HG03442 (cell line): ENCODE data around the gene MSI2.

ENCODE experiments used
- ATAC-seq: cut with Tn5 transposase; IDR thresholded peaks from one replicate; pipeline ENCODE4 v1.9.1; 2021; ENCODE audit warnings: mild to moderate bottlenecking, moderate library complexity; ENCODE audit not compliant: unreplicated experiment

The MSI2 gene

DNA sequence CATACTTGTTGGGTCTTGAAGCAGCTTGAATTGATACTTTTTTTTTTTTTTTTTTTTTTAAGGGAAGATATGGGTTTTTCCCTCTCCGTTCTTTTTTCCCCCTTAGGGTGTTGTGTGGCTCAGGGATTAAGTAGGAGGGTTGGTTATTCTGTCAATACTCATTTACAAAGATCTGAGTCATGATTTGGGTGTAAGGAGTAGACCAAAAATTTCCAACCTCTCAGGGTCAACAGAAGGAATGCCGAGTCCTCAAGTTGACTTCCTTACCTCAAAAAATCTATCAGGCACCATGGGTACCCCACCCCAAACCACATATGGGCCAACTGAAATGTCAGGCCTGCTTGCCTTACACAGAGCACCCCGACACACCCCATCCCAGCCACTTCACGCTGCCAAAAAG is 258.3 kb downstream of the MSI2 start:
- ATAC-seq = no peak

DNA sequence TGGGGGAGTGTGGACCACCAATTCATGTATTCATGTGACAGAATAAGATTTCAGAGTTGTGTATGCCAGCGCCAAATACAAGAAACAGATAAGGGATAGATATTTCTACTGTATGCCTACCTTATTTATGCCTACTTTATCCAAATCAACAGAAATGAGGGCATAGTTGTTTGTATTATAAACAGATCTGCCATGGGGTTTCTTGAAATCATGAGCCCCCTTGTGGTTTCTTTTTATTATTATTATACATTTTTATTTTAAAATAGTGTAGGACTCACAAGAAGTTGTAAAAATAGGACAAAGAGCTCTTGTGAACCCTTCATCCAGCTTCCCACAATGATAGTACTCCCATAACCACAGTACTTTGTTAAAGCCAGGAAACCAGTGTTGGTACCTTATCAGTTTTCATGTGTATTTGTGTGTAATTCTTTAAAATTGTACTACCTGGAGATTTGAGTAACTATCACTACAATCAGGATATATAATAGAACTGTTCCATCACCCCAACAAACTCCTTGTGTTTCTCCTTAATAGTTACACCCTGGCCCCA is 259.4 kb downstream of the MSI2 start:
- ATAC-seq = no peak

DNA sequence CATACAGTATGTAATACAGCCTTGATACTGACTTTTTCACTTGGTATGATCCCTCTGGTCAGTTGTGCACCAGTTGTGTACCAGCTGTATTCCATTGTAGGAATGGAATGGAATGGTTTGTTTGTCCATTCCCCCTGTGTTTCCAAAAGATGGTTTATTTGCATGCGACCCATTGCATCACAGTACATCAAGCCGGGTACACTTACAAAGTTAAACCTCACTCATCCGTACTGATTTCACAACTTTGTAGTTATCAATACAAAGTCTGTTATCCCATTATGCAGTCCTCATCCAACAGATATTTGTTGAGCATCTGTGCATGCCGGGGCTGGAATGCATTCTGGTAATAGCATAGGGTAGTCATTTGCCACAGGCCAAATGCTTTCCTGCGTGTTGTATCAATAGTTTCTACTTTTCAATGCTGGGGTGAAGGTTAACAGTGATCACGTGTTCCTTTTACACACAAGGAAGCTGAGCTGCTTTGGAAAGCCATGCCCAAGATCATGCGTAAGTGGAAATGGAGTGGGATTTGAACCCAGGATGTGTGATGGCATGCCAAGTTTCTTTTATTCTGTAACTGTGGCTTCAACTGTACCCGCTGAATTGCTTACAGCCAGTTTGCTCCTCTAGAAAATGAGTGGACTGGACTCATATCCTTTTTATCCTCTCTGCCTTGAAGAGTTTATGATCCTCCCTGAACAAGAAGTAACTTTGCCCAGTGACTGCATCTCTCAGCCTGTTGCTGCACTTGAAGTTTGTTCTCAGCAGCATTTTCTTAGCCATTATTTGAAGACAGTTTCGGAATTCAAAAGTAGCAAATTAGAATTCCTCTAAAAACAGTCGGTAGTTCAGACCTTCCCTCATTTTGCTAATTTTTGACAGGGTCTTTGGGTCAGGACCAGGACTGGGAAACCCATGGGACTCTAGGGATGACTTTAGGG is 260.2 kb downstream of the MSI2 start:
- ATAC-seq = no peak

DNA sequence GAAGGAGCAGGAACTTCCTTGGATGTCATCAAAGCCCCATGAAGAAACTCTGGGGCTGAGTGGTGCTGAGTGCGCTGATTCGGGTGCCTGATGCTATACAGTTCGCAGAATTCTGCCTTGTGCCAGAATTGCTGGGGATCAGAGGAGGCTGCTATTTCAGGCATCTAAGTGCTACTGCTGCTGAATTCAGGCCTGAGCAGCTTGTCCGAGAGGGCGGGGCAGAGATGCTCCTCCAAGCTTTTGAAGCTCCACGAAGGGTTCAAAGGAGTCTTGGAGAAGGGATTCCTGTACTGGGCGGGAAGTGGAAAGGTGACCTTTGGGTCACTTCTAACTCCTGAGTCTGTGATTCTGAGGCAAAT is 260.9 kb downstream of the MSI2 start:
- no peak for ATAC-seq

DNA sequence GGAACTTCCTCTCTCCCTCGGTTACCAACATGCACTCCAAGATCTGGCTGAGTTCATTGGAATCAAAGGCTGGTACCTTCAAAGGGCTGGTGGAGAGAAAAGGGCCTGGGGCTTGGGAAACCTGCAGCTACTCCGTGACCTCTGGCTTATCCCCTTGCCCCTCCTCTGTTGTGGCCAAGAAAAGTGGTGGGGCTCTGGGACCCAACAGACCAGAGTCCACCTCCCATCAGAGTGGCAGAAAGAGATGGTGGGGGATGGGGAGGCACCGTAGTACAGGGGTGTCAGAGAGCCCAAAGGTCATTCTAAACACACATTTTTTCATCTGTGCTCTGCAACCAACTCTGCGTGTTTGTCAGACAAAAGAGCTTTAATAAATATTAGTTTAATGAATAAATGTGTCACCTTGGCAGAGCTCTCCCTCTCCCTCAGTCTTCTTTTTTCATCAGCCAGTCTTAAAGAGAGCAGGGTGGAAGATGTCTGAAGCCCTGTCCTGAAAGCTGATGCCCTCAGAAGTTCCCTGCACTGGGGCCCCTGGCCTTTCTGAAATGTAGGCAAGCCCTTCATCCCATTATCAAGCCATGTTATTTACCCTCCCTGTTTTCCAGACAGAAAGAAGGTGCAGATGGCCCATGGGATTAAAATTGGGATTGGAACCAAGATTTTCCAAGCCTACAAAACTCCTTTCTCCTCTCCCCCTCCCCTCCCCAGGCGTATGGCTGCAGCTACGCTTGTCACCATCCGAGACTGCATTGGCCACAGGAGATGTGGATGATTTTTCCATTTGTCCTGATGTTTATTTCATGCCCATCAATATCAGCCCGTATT is 261.5 kb downstream of the MSI2 start:
- ATAC-seq = no peak

DNA sequence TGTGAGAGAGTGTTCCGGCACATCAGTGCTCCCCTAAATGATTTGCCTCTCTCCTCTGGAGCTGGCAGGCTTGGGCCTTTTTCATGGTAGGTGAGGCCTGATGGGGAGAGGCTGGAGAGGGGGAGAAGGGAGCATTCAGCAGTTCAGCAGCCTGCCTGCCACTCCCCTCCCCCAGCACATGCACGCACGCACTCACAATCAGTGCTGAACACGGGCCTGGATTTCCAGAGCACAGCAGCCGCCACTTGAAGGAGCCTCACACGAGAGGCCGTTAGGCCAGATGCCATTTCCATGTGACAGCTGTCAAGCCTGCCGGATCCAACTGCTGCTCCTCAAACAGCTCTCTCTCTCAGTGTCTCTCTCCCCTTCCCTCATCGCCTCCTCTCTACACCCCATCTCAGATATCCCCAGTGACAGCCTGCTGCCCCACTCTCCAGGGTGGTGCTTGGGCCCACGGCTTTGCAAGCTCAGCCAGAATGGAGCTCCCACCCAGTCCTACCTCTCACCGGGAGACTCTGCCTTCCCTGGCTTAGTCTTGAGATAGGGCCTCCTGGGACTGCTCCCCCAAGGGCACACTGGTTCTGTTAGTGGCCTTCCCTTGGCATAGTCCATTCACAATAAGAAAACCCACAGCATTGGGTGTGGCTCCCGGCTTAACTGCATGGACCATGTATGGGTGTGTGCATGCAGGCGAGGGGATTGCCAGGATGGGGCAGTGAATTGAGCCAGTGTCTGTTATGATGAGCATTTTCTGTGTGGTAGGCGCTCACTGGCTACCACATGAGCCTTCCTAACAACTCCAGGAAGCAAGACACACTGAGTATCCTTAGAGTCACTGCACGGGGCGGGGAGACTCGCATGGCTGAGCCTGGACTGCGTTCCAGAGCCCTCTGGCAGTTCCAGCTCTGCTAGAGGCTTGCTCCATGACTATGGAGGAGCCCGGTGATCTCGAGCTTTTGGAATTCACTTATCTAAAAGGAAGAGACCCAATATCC is 262.6 kb downstream of the MSI2 start:
- no peak for ATAC-seq

DNA sequence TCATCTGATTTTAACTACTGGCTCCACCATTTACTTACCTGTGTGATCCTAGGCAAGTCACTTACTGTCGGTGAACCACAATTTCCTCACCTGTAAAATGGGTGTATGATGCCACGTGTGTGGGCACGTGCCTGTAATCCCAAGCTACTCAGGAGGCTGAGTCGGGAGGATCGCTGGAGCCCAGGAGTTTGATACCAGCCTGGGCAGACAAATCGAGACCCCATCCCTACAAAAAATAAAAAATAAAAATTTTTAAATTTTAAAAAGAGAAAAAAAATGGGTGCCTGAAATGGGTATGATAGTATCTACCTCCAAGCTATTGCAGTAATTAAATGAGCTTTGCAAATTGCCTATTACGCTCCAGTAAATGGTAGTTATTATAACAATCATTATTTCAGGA is 263.5 kb downstream of the MSI2 start:
- no peak for ATAC-seq

DNA sequence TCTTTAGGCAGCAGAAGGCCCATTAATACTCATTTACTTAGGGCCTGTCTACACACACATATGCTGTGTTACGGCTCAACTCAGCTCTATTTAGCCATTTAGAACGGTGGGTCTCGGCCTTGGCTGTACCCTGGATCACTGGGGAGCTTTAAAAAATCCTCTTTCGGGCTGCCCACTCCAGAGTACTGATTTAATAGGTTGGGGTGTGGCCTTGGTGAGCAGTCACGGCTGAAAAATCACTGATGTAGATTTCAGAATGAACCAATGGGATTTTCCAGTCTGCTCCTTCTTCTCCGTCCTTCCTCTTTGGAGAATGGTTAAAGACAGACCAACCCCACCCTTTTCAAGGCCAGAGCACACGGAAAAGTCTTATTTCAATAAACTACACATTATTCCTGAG is 265.3 kb downstream of the MSI2 start:
- ATAC-seq = no peak

DNA sequence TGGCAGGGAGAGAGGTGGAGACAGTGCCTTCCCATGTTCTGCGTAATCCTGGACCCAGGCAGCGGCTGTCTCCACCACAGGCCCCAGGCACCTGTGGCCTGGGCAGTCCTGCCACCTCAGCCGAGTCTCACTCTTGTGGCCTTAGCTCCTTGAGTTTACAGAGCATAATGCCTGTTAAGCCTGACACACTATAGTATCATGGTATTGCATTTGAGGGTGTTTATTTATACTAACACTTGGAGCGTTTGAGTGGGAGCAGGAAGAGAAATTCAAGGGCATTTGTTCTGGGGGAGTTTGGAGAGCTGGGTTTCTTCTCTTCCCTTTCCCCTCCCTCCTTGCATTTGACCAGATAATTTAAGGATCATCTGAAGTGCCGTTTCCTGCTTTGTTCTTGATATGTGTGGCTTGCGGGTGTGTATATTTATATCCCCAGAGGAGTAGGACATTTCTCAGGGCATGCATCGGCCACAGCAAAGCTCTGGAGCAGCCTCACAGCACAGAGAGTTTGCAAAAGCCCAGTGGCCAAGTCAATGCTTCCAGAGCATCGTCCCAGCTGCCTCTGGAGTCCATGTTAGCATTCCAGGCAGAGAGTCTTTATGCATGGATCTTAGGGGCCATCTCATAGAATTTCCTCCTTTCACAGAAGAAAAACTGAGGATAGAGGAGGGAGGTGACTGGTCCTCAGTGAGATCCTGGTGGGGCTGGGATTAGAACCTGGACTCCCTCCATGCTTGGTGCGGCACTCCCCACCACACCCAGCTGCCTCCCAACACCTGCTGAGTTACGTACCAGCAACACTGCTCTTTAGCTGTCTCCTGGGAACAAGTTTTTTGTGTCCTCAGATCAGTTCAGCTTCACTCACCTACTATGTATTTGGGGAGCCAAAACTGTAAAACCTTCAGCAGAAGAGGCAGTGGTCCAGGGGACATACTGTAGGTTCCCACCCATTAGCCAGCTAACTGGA is 266.0 kb downstream of the MSI2 start:
- ATAC-seq = no peak

DNA sequence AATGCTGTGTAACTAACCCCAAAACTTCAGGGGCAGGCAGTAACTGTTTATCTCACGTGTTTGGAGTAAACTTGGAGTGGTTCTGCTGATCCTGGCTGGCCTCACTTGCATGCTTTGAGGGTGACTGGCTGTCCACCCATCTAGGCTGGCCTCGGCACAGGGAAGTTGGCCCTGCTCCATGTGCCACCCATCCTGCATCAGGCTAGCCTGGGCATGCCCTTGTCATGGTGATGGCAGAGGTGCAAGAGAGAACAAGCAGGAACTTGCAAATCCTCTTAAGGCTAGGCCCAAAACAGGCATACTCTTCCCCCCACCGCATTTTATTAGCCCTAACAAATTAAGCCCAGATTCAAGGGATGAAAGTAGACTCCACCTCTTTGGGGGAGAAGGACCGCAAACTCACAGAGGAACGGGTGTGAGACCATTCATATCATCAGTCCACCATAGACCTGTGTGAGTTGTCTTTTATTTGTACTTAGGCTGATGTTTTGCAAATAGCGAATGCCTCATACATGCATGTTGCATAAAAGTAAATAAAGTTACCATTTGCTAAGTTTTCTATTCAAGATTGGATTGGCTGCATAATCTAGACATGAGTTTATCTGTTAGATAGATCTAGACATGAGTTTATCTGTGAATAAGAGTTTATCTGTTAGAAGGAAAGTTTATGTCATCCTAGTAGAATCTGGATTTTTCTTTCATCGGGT is 267.8 kb downstream of the MSI2 start:
- ATAC-seq = no peak

DNA sequence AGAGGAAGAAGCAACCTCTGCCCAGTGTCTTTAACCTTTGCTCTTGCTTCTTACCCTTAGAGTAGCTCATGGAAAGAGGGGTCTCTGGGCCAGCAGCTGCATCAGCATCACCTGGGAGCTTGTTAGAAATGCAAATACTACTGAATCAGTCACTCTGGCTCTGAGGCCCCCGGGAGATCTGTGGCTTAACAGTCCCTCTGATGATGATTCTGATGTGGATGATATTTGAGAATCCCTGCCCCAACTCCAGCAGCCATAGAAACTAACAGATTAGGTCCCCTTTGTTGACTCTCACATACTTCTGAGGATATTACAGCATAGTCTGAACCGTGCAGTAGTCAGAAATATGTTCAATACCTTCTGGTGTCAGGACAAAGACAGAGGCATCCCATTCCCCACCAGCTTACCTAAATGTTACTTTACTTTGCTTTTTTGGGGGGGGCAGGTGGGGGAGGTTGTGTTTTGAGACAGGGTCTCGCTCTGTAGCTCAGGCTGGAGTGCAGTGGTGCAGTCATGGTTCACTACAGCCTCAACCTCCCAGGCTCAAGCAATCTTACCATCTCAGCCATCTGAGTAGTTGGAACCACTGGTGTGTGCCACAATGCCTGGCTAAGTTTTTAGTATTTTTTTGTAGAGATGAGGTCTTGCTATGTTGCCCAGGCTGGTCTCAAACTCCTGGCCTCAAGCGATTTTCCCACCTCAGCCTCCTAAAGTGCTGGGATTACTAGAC is 268.7 kb downstream of the MSI2 start:
- no peak for ATAC-seq

DNA sequence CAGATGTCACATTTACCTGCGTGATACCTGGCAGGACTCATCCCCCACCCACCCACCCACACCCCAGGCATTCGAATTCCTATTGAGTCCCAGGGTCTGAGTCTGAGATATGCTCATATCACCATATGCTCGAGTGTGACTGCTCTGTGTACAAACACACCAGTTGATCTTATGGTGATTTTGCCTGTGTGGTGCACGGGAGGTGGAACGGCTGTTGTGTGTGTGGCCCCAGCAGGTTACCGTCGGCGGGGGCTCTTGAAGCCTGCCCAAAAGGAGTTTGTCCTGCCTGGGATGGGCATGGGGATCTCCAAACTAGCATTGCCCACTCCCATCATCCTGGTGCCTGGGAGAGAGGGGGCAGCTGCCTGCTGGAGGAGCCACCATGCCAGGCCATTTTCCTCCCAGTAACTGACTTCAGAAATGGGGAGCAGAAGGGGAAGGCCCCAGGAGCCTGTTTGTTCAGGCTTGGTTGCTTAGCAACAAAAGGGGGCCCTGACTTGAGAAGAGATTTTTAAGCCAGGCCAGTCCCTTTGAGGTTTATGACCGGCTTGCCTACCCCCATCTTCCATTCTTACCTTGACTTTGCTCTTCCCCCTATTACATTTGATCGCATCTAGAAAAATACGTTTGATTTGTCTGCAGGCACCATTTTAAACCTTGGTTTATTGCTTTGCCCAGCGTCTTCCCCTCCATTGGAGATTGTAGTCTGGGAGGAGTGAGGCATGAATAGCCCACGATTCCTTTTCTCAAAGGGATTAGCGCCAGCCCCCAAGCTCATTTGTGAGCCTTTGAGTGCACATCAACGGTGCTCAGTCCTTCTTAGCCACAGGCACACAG is 271.1 kb downstream of the MSI2 start:
- no peak for ATAC-seq

DNA sequence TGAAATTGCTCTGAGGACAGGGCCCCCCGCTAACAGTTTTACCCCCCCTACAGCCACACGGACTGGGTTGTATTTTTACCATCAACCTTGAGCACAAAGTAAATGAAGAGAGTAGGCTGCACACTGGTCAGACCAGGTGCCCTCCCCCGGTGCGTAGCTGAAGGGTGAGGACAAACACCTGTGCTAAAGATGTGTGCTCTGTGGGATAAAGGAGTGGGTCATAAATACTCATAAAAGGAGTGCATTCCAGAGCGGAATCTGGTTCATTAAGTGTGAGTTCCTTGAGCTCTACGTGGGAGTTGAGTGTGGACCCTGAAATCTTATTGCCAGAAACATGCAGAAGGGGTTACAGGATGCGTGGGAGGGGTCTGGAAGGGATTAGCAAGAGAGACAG is 271.7 kb downstream of the MSI2 start:
- no peak for ATAC-seq

DNA sequence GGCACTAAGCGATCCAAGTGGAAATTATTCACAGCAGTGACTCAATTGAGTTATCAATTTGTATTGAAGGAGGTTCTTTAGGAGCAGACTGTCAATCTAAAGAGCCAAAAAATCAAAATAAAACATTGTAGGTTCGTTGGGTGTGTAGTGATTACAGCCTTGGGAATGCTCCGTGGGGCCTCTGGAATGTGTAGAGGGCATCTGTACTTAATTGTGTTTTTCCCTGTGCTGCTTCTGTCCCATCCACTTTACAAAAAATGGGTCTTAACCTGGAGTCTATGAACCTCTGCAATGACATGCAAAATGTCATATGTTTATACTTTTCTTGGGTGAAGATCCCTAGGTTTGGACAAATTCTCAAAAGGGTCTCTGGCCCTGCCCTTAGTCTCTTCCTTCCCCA is 273.7 kb downstream of the MSI2 start:
- no peak for ATAC-seq

DNA sequence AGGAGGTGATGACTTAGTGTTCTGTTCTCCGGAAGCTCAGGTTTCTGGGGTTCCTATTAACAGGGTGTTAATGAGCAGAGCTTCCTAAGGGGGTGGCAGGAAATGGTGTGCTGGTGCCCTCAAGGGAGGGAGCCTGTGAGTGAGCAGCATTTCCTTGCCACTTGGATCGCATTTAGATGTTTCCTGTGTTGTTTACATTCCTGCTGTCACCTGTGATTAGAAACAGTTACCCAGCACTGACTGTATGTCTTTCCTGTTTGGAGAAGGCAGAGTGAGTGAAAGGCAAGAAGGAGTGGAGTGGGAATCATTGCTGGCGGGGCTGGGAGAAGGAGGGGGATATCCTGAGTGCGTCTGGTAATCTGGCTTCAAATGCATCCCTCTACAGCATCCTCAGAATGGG is 274.2 kb downstream of the MSI2 start:
- no peak for ATAC-seq

DNA sequence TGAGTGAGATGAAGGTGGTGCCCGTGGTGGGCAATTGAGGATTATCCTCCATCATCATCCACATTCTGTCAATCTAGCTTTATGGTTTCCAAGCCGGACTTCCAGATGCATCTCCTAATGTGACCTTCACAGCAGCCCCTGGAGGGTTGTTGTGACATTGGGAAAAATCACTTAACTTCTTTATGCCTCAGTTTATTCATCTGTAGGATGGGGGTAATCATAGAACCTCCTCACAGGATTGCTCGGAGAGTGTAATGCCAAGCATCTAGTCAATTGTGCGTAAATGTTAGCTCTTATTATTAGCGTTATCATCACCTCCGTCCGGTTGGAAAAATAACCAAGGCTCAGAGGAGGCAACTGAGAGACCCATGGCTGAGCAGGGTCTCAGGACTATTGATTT is 274.8 kb downstream of the MSI2 start:
- no peak for ATAC-seq
